Thymus (tissue), 11 donors: ENCODE results near the gene ZNRF2. TPM values are rescaled to one million over a fixed set of nuclear protein-coding genes. Genes with fewer than 3 reads are reported as not detected.
A peak's percentile ranks its signal among the peaks of the same experiment; 100 is the strongest.

ENCODE experiments used
- DNase-seq, 9 donors: peaks; one replicate each; pipeline ENCODE4 v3.0.0-alpha.2; 2013; ENCODE audit warnings: low spot score in 9 of 9, low read depth in 6 of 9, missing footprints in 1 of 9
- H3K27ac ChIP-seq, 2 donors: one replicate each; pipeline ENCODE4 v1.5.1; 2013; ENCODE audit warnings: control low read depth in 1 of 2, low read depth in 1 of 2, low read length in 1 of 2, mild to moderate bottlenecking in 1 of 2, moderate library complexity in 1 of 2
- H3K27me3 ChIP-seq, 2 donors: one replicate each; pipeline ENCODE4 v1.5.1; 2013; ENCODE audit warnings: low read length in 1 of 2; ENCODE audit not compliant: control insufficient read depth in 2 of 2, insufficient read depth in 1 of 2
- H3K36me3 ChIP-seq, 2 donors: one replicate each; pipeline ENCODE4 v1.5.1; 2013; ENCODE audit warnings: low read length in 1 of 2, mild to moderate bottlenecking in 1 of 2, moderate library complexity in 1 of 2; ENCODE audit not compliant: control insufficient read depth in 2 of 2, insufficient read depth in 2 of 2
- H3K4me1 ChIP-seq, 2 donors: one replicate each; pipeline ENCODE4 v1.5.1; 2013; ENCODE audit warnings: low read length in 2 of 2; ENCODE audit not compliant: control insufficient read depth in 2 of 2, insufficient read depth in 2 of 2
- H3K4me3 ChIP-seq, 2 donors: one replicate each; pipeline ENCODE4 v1.5.1; 2013; ENCODE audit warnings: low read length in 2 of 2, control low read depth in 1 of 2, mild to moderate bottlenecking in 1 of 2
- H3K9me3 ChIP-seq, 2 donors: one replicate each; pipeline ENCODE4 v1.5.1; 2013; ENCODE audit warnings: low read length in 1 of 2, mild to moderate bottlenecking in 1 of 2; ENCODE audit not compliant: control insufficient read depth in 2 of 2, insufficient read depth in 1 of 2
- WGBS: extraction: QIAGEN DNeasy Blood & Tissue Kit; methylation state at CpG from one replicate; pipeline ENCODE4 v1.1.7; 2013; 5-methylcytosine and 5-hydroxymethylcytosine counted together
- polyA plus RNA-seq: library from polyadenylated mRNA; stranded (reverse); fragments of 200-250 nt; gene quantifications from one replicate; pipeline ENCODE4 v1.2.3, GENCODE V29; 2013
- total RNA-seq: library from RNA; stranded (reverse); fragments of 120-200 nt; gene quantifications from one replicate; pipeline ENCODE4 v1.2.4, GENCODE V29; 2013
- donor health status: healthy.

Gene ZNRF2
- total and polyA plus RNA-seq, 2 donors = 10.5 to 12.8 TPM

GRCh38 chr7:30331338-30331737, 46.9 kb downstream of the ZNRF2 start:
- no peak for DNase-seq
- no peaks in the 10 kb centered on the region for H3K27me3 ChIP-seq
- no peaks in the 10 kb centered on the region for H3K9me3 ChIP-seq
- no peak overlapping the region for H3K4me3 ChIP-seq
- H3K27ac ChIP-seq = no peak overlapping the region
- no peaks in the 10 kb centered on the region for H3K36me3 ChIP-seq
- H3K4me1 ChIP-seq = peaks cover 3 to 9% of the 10 kb centered on the region in 2 donors
- 95% methylated on average over 2 of the region's 2 CpGs for WGBS

GRCh38 chr7:30332549-30332948, 48.2 kb downstream of the ZNRF2 start:
- no peaks in the 10 kb centered on the region for H3K9me3 ChIP-seq
- no peak overlapping the region for H3K27ac ChIP-seq
- H3K36me3 ChIP-seq = no peaks in the 10 kb centered on the region
- peaks cover 3 to 9% of the 10 kb centered on the region in 2 donors for H3K4me1 ChIP-seq
- H3K27me3 ChIP-seq = no peaks in the 10 kb centered on the region
- DNase-seq = no peak
- WGBS = over 99% methylated on average over 2 of the region's 2 CpGs
- no peak overlapping the region for H3K4me3 ChIP-seq

GRCh38 chr7:30335763-30336487, 51.5 kb downstream of the ZNRF2 start:
- Histone ChIP-seq H3K27me3 (no peaks in the 10 kb centered on the region), H3K4me3 (no peak overlapping the region), H3K9me3 (no peaks in the 10 kb centered on the region), H3K27ac (no peak overlapping the region), H3K36me3 (no peaks in the 10 kb centered on the region), H3K4me1 (peaks cover 0 to 4% of the 10 kb centered on the region in 2 donors)
- WGBS = 93% methylated on average over 4 of the region's 4 CpGs
- no peak for DNase-seq

- DNase-seq = no peak
- no peaks in the 10 kb centered on the region for H3K9me3 ChIP-seq
- no peaks in the 10 kb centered on the region for H3K36me3 ChIP-seq
- 95% methylated on average over 1 of the region's 1 CpG for WGBS
- H3K4me1 ChIP-seq = peaks cover 6 to 11% of the 10 kb centered on the region in 2 donors
- H3K27ac ChIP-seq = no peak overlapping the region
- H3K4me3 ChIP-seq = no peak overlapping the region
- H3K27me3 ChIP-seq = no peaks in the 10 kb centered on the region
Observed at GRCh38 chr7:30344513-30344912, 60.1 kb downstream of the ZNRF2 start.

- H3K9me3 ChIP-seq = no peaks in the 10 kb centered on the region
- peaks cover 6 to 11% of the 10 kb centered on the region in 2 donors for H3K4me1 ChIP-seq
- H3K4me3 ChIP-seq = no peak overlapping the region
- WGBS = 97% methylated on average over 2 of the region's 2 CpGs
- peak overlapping the region in 1 of 2 donors; percentile 59 for H3K27ac ChIP-seq
- H3K36me3 ChIP-seq = no peaks in the 10 kb centered on the region
- H3K27me3 ChIP-seq = no peaks in the 10 kb centered on the region
- no peak for DNase-seq
Observed at GRCh38 chr7:30347226-30348082, 63.1 kb downstream of the ZNRF2 start.

- Histone ChIP-seq H3K36me3 (no peaks in the 10 kb centered on the region), H3K27ac (peak overlapping the region in 1 of 2 donors; percentile 59), H3K27me3 (no peaks in the 10 kb centered on the region), H3K4me1 (peaks cover 6 to 11% of the 10 kb centered on the region in 2 donors), H3K4me3 (no peak overlapping the region), H3K9me3 (no peaks in the 10 kb centered on the region)
- DNase-seq = peak; percentile 32 to 86 (median 62)
- 12% methylated on average over 2 of the region's 2 CpGs for WGBS
Observed at GRCh38 chr7:30348083-30348560, 63.7 kb downstream of the ZNRF2 start.

- no peak overlapping the region for H3K27ac ChIP-seq
- H3K9me3 ChIP-seq = no peaks in the 10 kb centered on the region
- H3K4me1 ChIP-seq = peaks cover 6 to 11% of the 10 kb centered on the region in 2 donors
- H3K27me3 ChIP-seq = no peaks in the 10 kb centered on the region
- DNase-seq = no peak
- 97% methylated on average over 3 of the region's 3 CpGs for WGBS
- H3K36me3 ChIP-seq = no peaks in the 10 kb centered on the region
- no peak overlapping the region for H3K4me3 ChIP-seq
Observed at GRCh38 chr7:30349170-30349569, 64.8 kb downstream of the ZNRF2 start.

GRCh38 chr7:30349816-30350215, 65.4 kb downstream of the ZNRF2 start:
- H3K9me3 ChIP-seq = no peaks in the 10 kb centered on the region
- H3K27me3 ChIP-seq = no peaks in the 10 kb centered on the region
- peaks cover 6 to 11% of the 10 kb centered on the region in 2 donors for H3K4me1 ChIP-seq
- no peak for DNase-seq
- no peaks in the 10 kb centered on the region for H3K36me3 ChIP-seq
- H3K27ac ChIP-seq = no peak overlapping the region
- H3K4me3 ChIP-seq = no peak overlapping the region

GRCh38 chr7:30351286-30351685, 66.9 kb downstream of the ZNRF2 start:
- Histone ChIP-seq H3K9me3 (no peaks in the 10 kb centered on the region), H3K4me3 (no peak overlapping the region), H3K27ac (no peak overlapping the region), H3K4me1 (peaks cover 6 to 11% of the 10 kb centered on the region in 2 donors), H3K36me3 (no peaks in the 10 kb centered on the region), H3K27me3 (no peaks in the 10 kb centered on the region)
- WGBS = 68% methylated on average over 4 of the region's 4 CpGs
- no peak for DNase-seq
